Fibroblast of lung (primary cell): ENCODE measurements around the gene CD160. TPM values are rescaled to one million over a fixed set of nuclear protein-coding genes. Genes with fewer than 3 reads are reported as not detected.

Source experiments
- DNase-seq, 2 donors: peaks; one replicate each; pipeline versions ENCODE4 v3.0.0 to v3.0.0-alpha.2; 2010; ENCODE audit warnings: low read depth in 2 of 2
- H2AFZ ChIP-seq: 2 replicates; pipeline ENCODE4 v1.5.1; 2012; ENCODE audit warnings: low read length, control low read depth, inconsistent platforms
- H3K27ac ChIP-seq: 2 replicates; pipeline ENCODE4 v1.5.1; 2011; ENCODE audit warnings: low read length, control low read depth; ENCODE audit not compliant: insufficient read depth
- H3K27me3 ChIP-seq: 2 replicates; pipeline ENCODE4 v1.5.1; 2011; ENCODE audit warnings: mild to moderate bottlenecking, low read length; ENCODE audit not compliant: control insufficient read depth, insufficient read depth
- H3K36me3 ChIP-seq: 2 replicates; pipeline ENCODE4 v1.5.1; 2011; ENCODE audit warnings: low read length; ENCODE audit not compliant: control insufficient read depth, insufficient read depth
- H3K4me1 ChIP-seq: 2 replicates; pipeline ENCODE4 v1.5.1; 2011; ENCODE audit warnings: low read length; ENCODE audit not compliant: control insufficient read depth, insufficient read depth; ENCODE audit errors: extremely low read depth
- H3K4me2 ChIP-seq: 2 replicates; pipeline ENCODE4 v1.5.1; 2011; ENCODE audit warnings: low read length, control low read depth; ENCODE audit not compliant: insufficient read depth; ENCODE audit errors: extremely low read depth
- H3K4me3 ChIP-seq, 4 experiments: fragments of 200-600 bp in 1 of 4; sonication (generic) in 1 of 4; replicated peaks in 1 of 4; 2 replicates each; pipeline ENCODE4 v1.5.1; 2011 to 2016; ENCODE audit warnings: low read length in 4 of 4, low read depth in 3 of 4, mild to moderate bottlenecking in 3 of 4, control low read depth in 2 of 4, inconsistent platforms in 1 of 4, mixed read lengths in 1 of 4; ENCODE audit not compliant: insufficient read depth in 1 of 4; ENCODE audit errors: control extremely low read depth in 1 of 4
- H3K79me2 ChIP-seq: 2 replicates; pipeline ENCODE4 v1.5.1; 2012; ENCODE audit warnings: mild to moderate bottlenecking, low read length, inconsistent platforms; ENCODE audit not compliant: control insufficient read depth, insufficient read depth
- H3K9ac ChIP-seq: 2 replicates; pipeline ENCODE4 v1.5.1; 2011; ENCODE audit warnings: mild to moderate bottlenecking, low read length, control low read depth; ENCODE audit not compliant: insufficient read depth
- H3K9me3 ChIP-seq: 2 replicates; pipeline ENCODE4 v1.5.1; 2012; ENCODE audit warnings: low read depth, low read length; ENCODE audit not compliant: control insufficient read depth, insufficient read depth
- H4K20me1 ChIP-seq: 2 replicates; pipeline ENCODE4 v1.5.1; 2011; ENCODE audit warnings: low read length; ENCODE audit not compliant: control insufficient read depth, insufficient read depth; ENCODE audit errors: extremely low read depth
- EZH2 ChIP-seq: IDR thresholded peaks from 2 replicates; pipeline ENCODE4 v1.5.1; 2012; ENCODE audit warnings: low read length, control low read depth, mild to moderate bottlenecking; ENCODE audit errors: missing control alignments
- polyA plus RNA-seq, 2 donors: library from polyadenylated mRNA; depleted of rRNA in 1 of 2; stranded (reverse) in 1 of 2; unstranded in 1 of 2; fragments of >200 nt; gene quantifications; 2 replicates each; pipeline ENCODE4 v1.2.1, GENCODE V29; 2011 to 2012; ENCODE audit warnings: missing spikeins in 1 of 2
- total RNA-seq: library from RNA; depleted of rRNA; stranded (reverse); fragments of >200 nt; gene quantifications from 2 replicates; pipeline ENCODE4 v1.2.1, GENCODE V29; 2014
- TF ChIP-seq, protein P1 (sequence below), 2 donors: IDR thresholded peaks in 1 of 2; conservative IDR thresholded peaks in 1 of 2; 1 replicate in 1 of 2; 2 replicates in 1 of 2; pipeline ENCODE4 v1.5.1; 2011 to 2012; ENCODE audit warnings: low read length in 2 of 2, control low read depth in 1 of 2, inconsistent platforms in 1 of 2, low read depth in 1 of 2, mild to moderate bottlenecking in 1 of 2

The CD160 gene
- total and polyA plus RNA-seq, 2 donors (not counting 1 experiment from before 2014, with no cell fraction given), result not detected

DNA sequence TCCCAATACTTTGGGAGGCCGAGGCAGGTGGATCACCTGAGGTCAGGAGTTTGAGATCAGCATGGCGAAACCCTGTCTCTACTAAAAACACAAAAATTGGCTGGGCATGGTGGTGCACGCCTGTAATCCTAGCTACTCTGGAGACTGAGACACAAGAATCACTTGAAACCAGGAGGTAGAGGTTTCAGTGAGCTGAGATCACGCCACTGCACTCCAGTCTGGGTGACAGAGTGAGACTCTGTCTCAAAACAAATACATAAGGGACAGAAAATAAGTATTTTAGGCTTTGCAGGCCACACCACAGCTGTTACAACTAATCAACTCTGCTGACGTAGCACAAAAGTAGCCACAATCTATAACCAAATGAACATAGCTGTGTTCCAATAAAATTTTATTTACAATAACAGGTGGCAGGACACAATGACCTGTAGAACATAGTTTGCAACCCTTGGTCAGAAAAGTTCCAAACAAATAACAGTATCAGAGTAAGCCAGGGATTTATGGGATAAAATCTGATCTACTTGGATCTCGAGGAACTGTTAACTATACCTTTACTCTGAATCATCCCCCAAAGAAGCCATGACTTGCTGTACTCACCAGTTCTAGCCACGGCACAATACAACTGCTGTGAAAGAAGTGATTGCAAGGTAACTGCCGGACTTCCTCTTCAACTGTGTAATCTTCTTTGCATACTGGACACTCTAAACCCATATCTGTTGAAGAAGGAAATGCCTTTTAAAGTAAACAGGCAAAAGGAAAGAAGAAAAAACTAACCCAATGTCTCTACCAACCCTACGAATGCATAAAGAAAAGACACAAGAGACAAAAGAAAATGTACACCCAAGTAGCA, 28.3 kb downstream of the CD160 start:
- H3K36me3 ChIP-seq, result peaks cover 9% of the 10 kb centered on the region
- TF ChIP-seq EZH2, result no peak
- TF ChIP-seq, protein P1, sequence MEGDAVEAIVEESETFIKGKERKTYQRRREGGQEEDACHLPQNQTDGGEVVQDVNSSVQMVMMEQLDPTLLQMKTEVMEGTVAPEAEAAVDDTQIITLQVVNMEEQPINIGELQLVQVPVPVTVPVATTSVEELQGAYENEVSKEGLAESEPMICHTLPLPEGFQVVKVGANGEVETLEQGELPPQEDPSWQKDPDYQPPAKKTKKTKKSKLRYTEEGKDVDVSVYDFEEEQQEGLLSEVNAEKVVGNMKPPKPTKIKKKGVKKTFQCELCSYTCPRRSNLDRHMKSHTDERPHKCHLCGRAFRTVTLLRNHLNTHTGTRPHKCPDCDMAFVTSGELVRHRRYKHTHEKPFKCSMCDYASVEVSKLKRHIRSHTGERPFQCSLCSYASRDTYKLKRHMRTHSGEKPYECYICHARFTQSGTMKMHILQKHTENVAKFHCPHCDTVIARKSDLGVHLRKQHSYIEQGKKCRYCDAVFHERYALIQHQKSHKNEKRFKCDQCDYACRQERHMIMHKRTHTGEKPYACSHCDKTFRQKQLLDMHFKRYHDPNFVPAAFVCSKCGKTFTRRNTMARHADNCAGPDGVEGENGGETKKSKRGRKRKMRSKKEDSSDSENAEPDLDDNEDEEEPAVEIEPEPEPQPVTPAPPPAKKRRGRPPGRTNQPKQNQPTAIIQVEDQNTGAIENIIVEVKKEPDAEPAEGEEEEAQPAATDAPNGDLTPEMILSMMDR (conservative IDR thresholded peaks at IDR 0.05 in 1 of 2, IDR thresholded peaks at IDR 0.05 in 1 of 2; ENCODE audit: low read depth in 1 of 2, low read length in 2 of 2), result no peak
- no peaks in the 10 kb centered on the region for H3K9me3 ChIP-seq
- no peak overlapping the region for H3K27ac ChIP-seq
- peaks cover 7% of the 10 kb centered on the region for H3K4me1 ChIP-seq
- H3K27me3 ChIP-seq, result no peaks in the 10 kb centered on the region
- H3K9ac ChIP-seq, result no peak overlapping the region
- H3K4me3 ChIP-seq, result no peak overlapping the region
- no peak overlapping the region for H3K4me2 ChIP-seq
- no peaks in the 10 kb centered on the region for H3K79me2 ChIP-seq
- no peak for DNase-seq
- no peak overlapping the region for H2AFZ ChIP-seq
- no peaks in the 10 kb centered on the region for H4K20me1 ChIP-seq

DNA sequence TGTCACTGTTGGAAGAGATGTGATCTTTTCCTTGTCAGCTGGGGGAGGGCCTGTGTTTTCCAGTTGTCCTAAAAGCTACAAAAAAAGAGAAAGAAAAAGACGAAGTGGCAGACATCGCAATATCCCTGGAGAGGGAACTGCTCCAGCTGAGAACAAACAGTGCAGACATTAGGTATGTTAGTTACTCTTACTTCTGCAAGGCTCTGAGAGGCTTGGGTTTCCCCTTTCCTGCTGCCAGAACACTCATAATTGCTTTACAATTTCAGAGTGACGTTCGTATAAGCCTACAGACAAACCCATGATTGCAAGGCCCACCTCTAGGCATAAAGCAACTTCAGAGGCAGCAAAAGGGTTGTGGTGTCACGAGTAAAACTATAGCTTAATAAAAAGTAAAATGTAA, 31.1 kb downstream of the CD160 start:
- no peak overlapping the region for H2AFZ ChIP-seq
- peak in 1 of 2 donors; percentile 22 for DNase-seq
- no peaks in the 10 kb centered on the region for H3K27me3 ChIP-seq
- H3K4me2 ChIP-seq, result no peak overlapping the region
- H4K20me1 ChIP-seq, result no peaks in the 10 kb centered on the region
- no peaks in the 10 kb centered on the region for H3K9me3 ChIP-seq
- no peak overlapping the region for H3K27ac ChIP-seq
- TF ChIP-seq, protein P1 (conservative IDR thresholded peaks at IDR 0.05 in 1 of 2, IDR thresholded peaks at IDR 0.05 in 1 of 2; ENCODE audit: low read depth in 1 of 2, low read length in 2 of 2), result no peak
- TF ChIP-seq EZH2, result no peak
- peaks cover 7% of the 10 kb centered on the region for H3K4me1 ChIP-seq
- H3K36me3 ChIP-seq, result peaks cover 9% of the 10 kb centered on the region
- H3K9ac ChIP-seq, result no peak overlapping the region
- H3K79me2 ChIP-seq, result no peaks in the 10 kb centered on the region
- H3K4me3 ChIP-seq, result no peak overlapping the region

DNA sequence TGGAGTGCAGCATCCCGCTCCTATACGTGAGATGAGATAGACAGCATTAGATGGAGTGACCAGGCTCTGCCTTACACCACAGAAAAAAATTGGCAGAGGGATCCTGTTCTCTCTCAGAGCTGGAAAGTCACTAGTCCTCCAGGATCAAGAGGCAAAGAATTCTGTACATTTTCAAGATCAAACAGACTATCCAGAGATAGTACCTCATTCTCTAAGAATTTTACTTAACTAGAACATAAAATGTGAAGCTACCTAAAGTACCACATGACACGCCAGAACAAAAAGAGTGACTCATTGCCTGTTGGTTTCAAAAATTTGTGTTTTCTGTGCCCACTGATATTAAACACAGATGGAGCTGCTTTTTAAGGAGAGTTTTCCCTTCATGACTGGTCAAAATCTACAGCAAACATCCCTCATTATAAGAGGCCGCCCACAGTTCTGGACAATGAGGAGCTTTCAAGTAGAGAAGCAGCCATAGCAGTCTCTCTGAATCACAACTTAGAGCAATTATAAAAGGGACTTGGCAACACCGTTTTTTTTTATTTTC, 32.3 kb downstream of the CD160 start:
- H3K4me2 ChIP-seq, result peak overlapping the region; percentile 54
- H3K79me2 ChIP-seq, result no peaks in the 10 kb centered on the region
- H3K36me3 ChIP-seq, result peaks cover 9% of the 10 kb centered on the region
- TF ChIP-seq EZH2, result no peak
- TF ChIP-seq, protein P1 (conservative IDR thresholded peaks at IDR 0.05 in 1 of 2, IDR thresholded peaks at IDR 0.05 in 1 of 2; ENCODE audit: low read depth in 1 of 2, low read length in 2 of 2), result no peak
- DNase-seq, result peak; percentile 78 to 98
- H3K27ac ChIP-seq, result peak overlapping the region; percentile 75
- H4K20me1 ChIP-seq, result no peaks in the 10 kb centered on the region
- H3K9me3 ChIP-seq, result no peaks in the 10 kb centered on the region
- peaks cover 7% of the 10 kb centered on the region for H3K4me1 ChIP-seq
- no peak overlapping the region for H2AFZ ChIP-seq
- no peak overlapping the region for H3K4me3 ChIP-seq
- H3K9ac ChIP-seq, result no peak overlapping the region
- H3K27me3 ChIP-seq, result no peaks in the 10 kb centered on the region
